K562 (cell line): ENCODE results near the gene EIF1. TPM values are rescaled to one million over a fixed set of nuclear protein-coding genes. Genes with fewer than 3 reads are reported as not detected.

ENCODE experiments used
- BCL6 ChIP-seq: fragments of 250-450 bp; sonication (Bioruptor Pico); IDR thresholded peaks from 2 replicates; pipeline ENCODE4 v1.4.0; 2020
- COPS2 ChIP-seq: fragments of 450-650 bp; conservative IDR thresholded peaks from 2 replicates; pipeline ENCODE4 v1.6.1; 2016; ENCODE audit warnings: mild to moderate bottlenecking, moderate library complexity
- DPF2 ChIP-seq: fragments of 450-650 bp; IDR thresholded peaks from 2 replicates; pipeline ENCODE4 v1.6.1; 2016
- FOSL1 ChIP-seq: fragments of 200-800 bp; sonication (Bioruptor generic); conservative IDR thresholded peaks from 2 replicates; pipeline ENCODE4 v1.6.1; 2016; ENCODE audit warnings: missing genetic modification characterization, missing compliant biosample characterization
- FOXK1 ChIP-seq: sonication (generic); formaldehyde crosslinking; IDR thresholded peaks from 2 replicates; pipeline ENCODE4 v1.8.0; 2022; ENCODE audit warnings: missing genetic modification reagents, mild to moderate bottlenecking, borderline replicate concordance
- FOXM1 ChIP-seq, 2 experiments: fragments of 450-650 bp in 1 of 2; sonication (generic) in 1 of 2; formaldehyde crosslinking in 1 of 2; IDR thresholded peaks; 2 replicates each; pipeline versions ENCODE4 v1.6.1 to v1.9.0; 2017 to 2022; ENCODE audit warnings: low read depth in 2 of 2, mild to moderate bottlenecking in 2 of 2, missing genetic modification reagents in 1 of 2, moderate library complexity in 1 of 2
- GATA2 ChIP-seq: sonication (generic); formaldehyde crosslinking; IDR thresholded peaks from 2 replicates; pipeline ENCODE4 v1.4.0; 2020; ENCODE audit warnings: mild to moderate bottlenecking, missing genetic modification reagents
- HMBOX1 ChIP-seq: sonication (generic); IDR thresholded peaks from 2 replicates; pipeline ENCODE4 v1.6.1; 2016
- HNRNPL ChIP-seq: fragments of 200-400 bp; formaldehyde crosslinking; IDR thresholded peaks from 2 replicates; pipeline ENCODE4 v1.6.1; 2017; ENCODE audit warnings: low read depth, mild to moderate bottlenecking, low read length
- HOXB6 ChIP-seq: fragments of 250-450 bp; sonication (Bioruptor Pico); IDR thresholded peaks from 2 replicates; pipeline ENCODE4 v1.5.1; 2022; ENCODE audit warnings: mild to moderate bottlenecking, borderline replicate concordance
- KLF1 ChIP-seq: fragments of 450-650 bp; IDR thresholded peaks from 2 replicates; pipeline ENCODE4 v1.6.1; 2016; ENCODE audit warnings: missing genetic modification characterization, missing compliant biosample characterization
- MTA1 ChIP-seq: fragments of 450-650 bp; IDR thresholded peaks from 2 replicates; pipeline ENCODE4 v1.6.1; 2017; ENCODE audit warnings: borderline replicate concordance
- RBM14 ChIP-seq: fragments of 200-400 bp; formaldehyde crosslinking; IDR thresholded peaks from 2 replicates; pipeline ENCODE4 v1.6.1; 2018; ENCODE audit warnings: low read depth, mild to moderate bottlenecking, low read length, moderate library complexity, borderline replicate concordance; ENCODE audit not compliant: insufficient read depth
- SNIP1 ChIP-seq: fragments of 450-650 bp; IDR thresholded peaks from 2 replicates; pipeline ENCODE4 v1.7.1; 2017; ENCODE audit warnings: low read depth, mild to moderate bottlenecking
- TCFL5 ChIP-seq: fragments of 250-450 bp; sonication (Bioruptor Pico); conservative IDR thresholded peaks from 2 replicates; pipeline ENCODE4 v1.6.1; 2021; ENCODE audit warnings: mild to moderate bottlenecking, moderate library complexity, matching md5 sums
- ZBTB8A ChIP-seq: fragments of 450-650 bp; IDR thresholded peaks from 2 replicates; pipeline ENCODE4 v1.6.1; 2018; ENCODE audit warnings: mild to moderate bottlenecking, moderate library complexity; ENCODE audit not compliant: partially characterized antibody
- ZNF124 ChIP-seq: sonication (generic); formaldehyde crosslinking; IDR thresholded peaks from 2 replicates; pipeline ENCODE4 v1.8.1; 2022; ENCODE audit warnings: missing genetic modification reagents
- ZNF134 ChIP-seq: fragments of 250-450 bp; sonication (Bioruptor Pico); conservative IDR thresholded peaks from 2 replicates; pipeline ENCODE4 v1.4.0; 2020
- ZNF224 ChIP-seq: sonication (generic); formaldehyde crosslinking; IDR thresholded peaks from 2 replicates; pipeline ENCODE4 v1.8.0; 2022; ENCODE audit warnings: mild to moderate bottlenecking, missing genetic modification reagents
- ZNF407 ChIP-seq: fragments of 450-650 bp; IDR thresholded peaks from 2 replicates; pipeline ENCODE4 v1.6.1; 2016; ENCODE audit warnings: low read depth
- ZNF644 ChIP-seq: fragments of 200-800 bp; sonication (Bioruptor generic); IDR thresholded peaks from 2 replicates; pipeline ENCODE4 v1.6.1; 2016; ENCODE audit warnings: low read depth, missing genetic modification characterization, missing compliant biosample characterization
- polyA plus RNA-seq, 8 experiments: library from polyadenylated mRNA; depleted of rRNA in 4 of 8; stranded (reverse) in 5 of 8; unstranded in 3 of 8; fragments of >200 nt; fragmentation: Nextera tagmentation in 2 of 8; fragmentation: Illumina TruSeq in 1 of 8; extraction: Ambion mirVana in 2 of 8; extraction: Trizol in 1 of 8; gene quantifications; 2 replicates each; pipeline versions ENCODE4 v1.2.1 to v1.2.3, GENCODE V29; 2011 to 2014; ENCODE audit warnings: inconsistent platforms in 1 of 8, missing spikeins in 1 of 8
- total RNA-seq, 7 experiments: library from RNA; depleted of rRNA in 6 of 7; stranded (reverse); fragments of >200 nt in 6 of 7; fragmentation: Illumina TruSeq in 2 of 7; extraction: Trizol in 2 of 7; gene quantifications; 2 replicates each; pipeline versions ENCODE4 v1.2.1 to v1.2.3, GENCODE V29; 2011 to 2021; ENCODE audit warnings: low replicate concordance in 1 of 7

Gene EIF1
- total and polyA plus RNA-seq, 9 of the 15 experiments (the other 6 are each of a cell fraction or from before 2014, with no cell fraction given) = 67.0 to 1,204 (median 320) TPM

GRCh38 chr17:41678907-41679739 is 9.6 kb upstream of the EIF1 start (continued):
- no peak for TF ChIP-seq ZNF224
- TF ChIP-seq FOSL1 (tag) = peak; percentile 88
- no peak for TF ChIP-seq ZBTB8A
- no peak for TF ChIP-seq RBM14
- TF ChIP-seq HMBOX1 = peak; percentile 94
- TF ChIP-seq FOXK1 (CRISPR knock-in tag) = 0 out of 2 replicates have a peak, but pooled peaks have one; percentile 11
- TF ChIP-seq KLF1 = no peak
- no peak for TF ChIP-seq ZNF134
- TF ChIP-seq FOXM1 (IDR thresholded peaks at IDR 0.05; ENCODE audit: low read depth) = no peak; the same call in 1 of the 2 replicates
- no peak for TF ChIP-seq FOXM1 (CRISPR knock-in tag; IDR thresholded peaks at IDR 0.05; ENCODE audit: low read depth)
- no peak for TF ChIP-seq ZNF124
- TF ChIP-seq ZNF407 = no peak
- no peak for TF ChIP-seq COPS2
- TF ChIP-seq GATA2 (CRISPR knock-in tag) = peak; percentile 47; the same call in 1 of the 2 replicates
- no peak for TF ChIP-seq HNRNPL
- no peak for TF ChIP-seq MTA1
- TF ChIP-seq ZNF644 (tag) = no peak
- peak; percentile 92 for TF ChIP-seq DPF2
- TF ChIP-seq BCL6 (CRISPR knock-in tag) = no peak
- no peak for TF ChIP-seq SNIP1
- TF ChIP-seq TCFL5 (CRISPR knock-in tag) = no peak
- TF ChIP-seq HOXB6 (CRISPR knock-in tag) = no peak
